NCI-H2081 treated with DMSO at 0.1 percent for 48 hours (cell line): ENCODE data around the gene ERF.

ENCODE experiments used
- DNase-seq: peaks from one replicate; lab custom pipeline; 2025; lab: John Stamatoyannopoulos, UW

Gene ERF

DNA sequence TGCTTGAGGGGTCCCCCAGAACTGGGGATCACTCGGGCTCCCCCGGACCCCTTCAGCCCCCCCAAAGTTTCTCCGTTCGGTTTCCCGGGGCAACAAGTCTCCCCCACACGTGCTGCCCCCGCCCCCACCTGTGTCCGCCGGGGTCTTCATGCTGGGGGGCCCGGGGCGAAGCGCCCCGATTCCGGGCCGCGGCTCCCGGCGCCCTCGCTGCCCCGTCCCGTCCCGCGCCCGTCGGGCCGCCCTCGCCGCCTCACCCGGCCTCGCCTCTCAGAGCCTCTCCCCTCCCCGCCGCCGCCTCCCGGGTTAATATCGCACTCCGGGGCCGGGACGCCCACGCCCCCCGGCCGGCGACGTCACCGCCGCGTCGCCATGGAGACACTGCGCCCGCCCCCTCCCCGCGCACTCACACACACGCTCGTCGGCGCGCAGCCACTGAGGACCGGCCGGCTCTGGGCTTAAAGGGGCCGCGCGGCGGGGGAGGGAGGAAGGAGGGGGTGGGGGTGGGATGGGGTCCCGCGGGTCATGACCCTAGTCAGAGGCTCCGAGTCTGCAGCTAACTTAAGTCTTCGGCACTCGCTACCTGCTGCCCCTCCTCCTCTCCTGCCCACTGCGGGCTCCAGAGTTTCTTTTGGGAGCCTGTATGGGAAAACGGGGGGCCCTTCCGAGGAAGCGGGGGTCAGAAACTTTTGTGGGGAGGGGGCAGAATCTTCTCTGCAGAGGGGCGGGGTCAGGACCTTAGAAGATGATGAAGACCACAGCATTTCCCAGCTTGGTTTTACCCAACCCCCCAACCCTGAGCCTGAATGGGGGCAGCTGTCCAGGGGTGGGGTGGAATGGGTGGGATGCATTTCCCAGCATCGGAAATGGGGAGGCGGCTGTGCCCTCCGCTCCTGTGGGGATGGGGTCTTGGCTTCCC, at the start of gene ERF:
ERF (minus strand) TSS at position 279 of the 916 bp plus-strand sequence; CDS start at position 150, 129 bp downstream.
- DNase-seq = peak; percentile 27

DNA sequence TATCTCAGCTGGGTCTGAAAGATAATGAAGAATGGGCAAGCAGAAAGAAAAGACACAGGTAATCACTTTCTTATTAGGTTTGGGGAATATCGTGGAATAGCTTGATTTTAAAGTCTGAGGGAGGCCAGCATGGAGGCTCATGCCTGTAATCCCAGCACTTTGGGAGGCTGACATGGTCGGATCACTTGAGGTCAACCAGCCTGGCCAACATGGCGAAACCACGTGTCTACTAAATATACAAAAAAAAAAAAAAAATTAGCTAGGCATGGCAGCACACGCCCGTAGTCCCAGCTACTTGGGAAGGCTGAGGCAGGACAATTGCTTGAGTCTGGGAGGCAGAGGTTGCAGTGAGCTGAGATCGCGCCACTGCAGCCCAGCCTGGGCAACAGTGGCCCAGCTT, 48.9 kb upstream of the ERF start:
- no peak for DNase-seq

DNA sequence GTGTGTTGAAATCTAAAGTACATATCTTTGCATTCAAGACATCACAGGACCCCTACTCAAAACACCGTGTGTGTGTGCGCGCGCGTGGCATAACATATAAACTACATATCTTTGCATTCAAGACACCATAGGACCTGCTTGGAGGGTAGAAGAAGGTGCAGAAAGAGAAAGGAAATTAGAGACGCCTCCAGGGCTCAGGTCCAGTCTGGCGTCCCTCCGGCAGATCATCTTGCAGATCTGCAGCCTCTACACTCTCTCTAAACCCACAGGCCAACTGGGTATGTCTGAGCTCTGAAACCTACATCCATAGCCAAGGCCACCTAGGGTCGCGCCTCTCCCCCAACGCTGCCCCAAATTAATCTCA, 48.2 kb upstream of the ERF start:
- DNase-seq = no peak

DNA sequence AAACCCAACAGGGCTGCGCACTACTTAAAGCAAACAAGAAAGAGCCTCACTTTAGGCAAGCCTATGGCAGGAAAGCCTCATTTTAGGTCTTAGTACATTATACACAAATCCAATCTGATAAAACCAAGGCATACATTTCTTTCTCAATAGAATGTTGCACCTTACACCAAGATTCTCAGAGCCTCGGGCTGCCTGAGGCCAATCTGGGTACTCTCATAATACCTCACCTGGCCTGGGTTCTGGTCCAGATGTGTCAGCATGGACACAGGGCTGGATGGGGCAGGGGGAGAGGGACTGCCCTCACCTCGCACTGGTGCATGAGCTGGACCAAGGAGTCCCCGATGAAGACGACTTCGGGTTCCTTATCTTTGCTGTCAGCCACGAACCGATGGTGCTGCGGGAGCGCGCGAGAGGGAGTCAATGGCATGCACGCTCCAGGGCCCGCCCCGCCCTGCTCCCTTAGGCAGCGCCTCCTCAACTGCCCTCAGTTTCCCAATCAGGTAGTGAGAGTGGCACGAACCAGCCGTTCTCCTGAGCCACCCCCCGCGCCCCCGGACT, 46.8 kb upstream of the ERF start, which contains the start of gene PRR19:
PRR19 (plus strand) TSS at position 487 of the 558 bp plus-strand sequence. CDS start 7,453 bp downstream, outside the sequence.
- DNase-seq = no peak

DNA sequence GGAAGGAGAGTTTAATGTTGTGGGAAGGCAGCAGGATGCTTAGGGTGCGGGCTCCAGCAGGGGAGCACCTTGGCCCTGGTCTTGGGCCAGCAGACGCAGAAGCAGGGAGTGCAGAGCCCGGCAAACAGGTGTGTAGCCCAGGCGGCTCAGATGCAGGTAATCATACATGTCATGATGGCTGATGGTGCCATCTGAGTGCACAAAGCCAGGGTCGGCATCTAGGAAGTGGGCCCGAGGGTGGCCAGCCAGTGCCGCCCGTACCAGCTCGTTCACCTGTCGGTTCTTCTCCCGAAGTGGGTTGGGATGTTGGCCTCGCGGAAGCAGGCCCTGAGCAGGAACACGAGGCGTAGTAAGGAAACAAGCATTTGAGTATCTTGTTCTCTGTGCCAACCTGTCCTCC, 42.1 kb upstream of the ERF start:
- no peak for DNase-seq

DNA sequence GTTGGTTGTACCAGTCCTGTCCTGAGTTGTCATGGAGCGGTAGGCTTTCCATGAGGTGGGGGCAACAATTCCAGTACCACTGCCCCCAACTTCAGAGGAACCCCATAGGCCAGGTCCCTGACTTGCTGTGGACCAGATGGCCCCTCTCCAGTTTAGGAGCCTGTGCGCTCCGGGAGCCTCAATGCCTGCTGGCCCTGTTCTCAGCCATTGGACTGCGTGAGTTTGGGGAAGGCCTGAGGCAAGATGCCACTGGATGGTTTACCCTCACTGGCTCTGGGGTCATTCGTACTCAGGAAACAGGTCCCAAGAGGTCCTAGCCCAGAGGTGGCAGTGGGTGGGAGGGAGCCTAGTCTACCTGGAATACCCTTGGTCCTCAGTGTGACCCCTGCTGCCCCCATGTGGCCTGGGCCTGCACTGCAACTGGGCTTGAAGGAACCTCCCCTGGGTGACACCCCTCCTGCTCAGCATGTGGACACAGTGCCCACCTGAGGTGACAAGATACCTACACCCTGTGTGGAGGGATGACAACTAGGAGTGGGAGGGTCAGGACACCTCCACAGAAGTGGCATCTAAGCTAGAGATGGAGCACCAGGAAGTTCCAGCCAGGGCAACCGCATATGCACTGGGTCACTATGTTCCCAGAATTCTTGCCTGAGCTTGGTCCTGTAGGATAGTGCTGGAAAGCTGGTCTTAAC, 41.0 kb upstream of the ERF start:
- DNase-seq = no peak

DNA sequence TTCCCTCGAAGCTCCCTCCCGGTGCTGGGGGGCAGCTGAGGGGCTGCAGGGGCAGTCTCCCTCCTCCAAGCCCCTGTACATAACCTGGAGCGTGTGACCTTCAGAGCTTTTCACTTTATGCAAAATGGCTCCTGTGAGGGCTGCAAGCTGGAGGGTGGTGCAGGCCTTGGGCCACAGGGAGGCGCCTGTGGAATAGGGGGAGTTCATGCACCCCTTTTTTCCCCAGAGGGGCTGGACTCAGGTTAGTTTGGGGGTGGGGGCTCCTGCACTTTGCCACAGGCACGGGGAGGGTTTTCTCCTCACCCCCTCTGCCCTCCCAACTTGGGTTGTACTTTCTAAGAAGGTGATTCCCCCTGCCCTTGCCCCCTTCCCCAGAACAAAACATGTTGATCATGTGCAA, 40.4 kb upstream of the ERF start:
- DNase-seq = no peak

DNA sequence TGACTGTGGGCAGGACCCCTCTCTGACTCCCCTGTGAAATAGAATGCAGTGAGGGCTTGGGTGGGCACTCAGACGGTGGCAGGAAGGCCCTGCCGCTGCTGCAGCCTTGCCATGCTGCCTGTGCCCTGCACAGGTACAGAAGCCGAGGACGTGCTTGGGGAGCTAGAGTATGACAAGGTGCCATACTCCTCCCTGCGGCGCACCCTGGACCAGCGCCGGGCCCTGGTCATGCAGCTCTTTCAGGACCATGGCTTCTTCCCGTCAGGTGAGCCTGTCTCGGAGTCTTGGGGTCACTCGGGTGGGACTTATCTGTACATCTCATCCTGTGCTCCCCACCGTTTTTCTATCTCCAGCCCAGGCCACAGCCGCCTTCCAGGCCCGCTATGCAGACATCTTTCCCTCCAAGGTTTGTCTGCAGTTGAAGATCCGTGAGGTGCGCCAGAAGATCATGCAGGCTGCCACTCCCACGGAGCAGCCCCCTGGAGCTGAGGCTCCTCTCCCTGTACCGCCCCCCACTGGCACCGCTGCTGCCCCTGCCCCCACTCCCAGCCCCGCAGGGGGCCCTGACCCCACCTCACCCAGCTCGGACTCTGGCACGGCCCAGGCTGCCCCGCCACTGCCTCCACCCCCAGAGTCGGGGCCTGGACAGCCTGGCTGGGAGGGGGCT, 39.7 kb upstream of the ERF start:
- no peak for DNase-seq

DNA sequence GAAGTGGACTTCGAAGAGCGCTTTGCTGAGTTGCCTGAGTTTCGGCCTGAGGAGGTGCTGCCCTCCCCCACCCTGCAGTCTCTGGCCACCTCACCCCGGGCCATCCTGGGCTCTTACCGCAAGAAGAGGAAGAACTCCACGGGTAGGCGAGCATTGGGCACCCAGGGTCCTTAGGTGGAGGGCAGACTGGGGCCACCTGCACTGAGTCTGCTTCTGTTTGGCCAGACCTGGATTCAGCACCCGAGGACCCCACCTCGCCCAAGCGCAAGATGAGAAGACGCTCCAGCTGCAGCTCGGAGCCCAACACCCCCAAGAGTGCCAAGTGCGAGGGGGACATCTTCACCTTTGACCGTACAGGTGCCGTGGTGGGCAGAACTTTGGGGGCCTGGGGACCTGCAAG, 39.0 kb upstream of the ERF start:
- no peak for DNase-seq

DNA sequence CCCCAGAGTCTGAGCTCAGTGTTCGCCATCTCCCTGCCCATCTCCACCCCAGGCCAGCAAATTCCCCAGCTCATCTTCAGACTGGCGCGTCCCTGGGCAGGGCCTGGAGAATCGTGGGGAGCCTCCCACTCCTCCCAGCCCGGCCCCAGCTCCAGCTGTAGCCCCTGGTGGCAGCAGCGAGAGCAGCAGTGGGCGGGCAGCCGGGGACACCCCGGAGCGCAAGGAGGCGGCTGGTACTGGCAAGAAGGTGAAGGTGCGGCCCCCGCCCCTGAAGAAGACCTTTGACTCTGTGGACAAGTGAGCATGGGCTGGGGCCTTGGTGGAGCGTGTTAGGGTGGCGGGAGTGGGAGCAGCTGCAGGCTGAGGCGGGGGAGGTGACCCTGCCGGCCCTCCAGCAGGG, 38.6 kb upstream of the ERF start:
- DNase-seq = no peak

DNA sequence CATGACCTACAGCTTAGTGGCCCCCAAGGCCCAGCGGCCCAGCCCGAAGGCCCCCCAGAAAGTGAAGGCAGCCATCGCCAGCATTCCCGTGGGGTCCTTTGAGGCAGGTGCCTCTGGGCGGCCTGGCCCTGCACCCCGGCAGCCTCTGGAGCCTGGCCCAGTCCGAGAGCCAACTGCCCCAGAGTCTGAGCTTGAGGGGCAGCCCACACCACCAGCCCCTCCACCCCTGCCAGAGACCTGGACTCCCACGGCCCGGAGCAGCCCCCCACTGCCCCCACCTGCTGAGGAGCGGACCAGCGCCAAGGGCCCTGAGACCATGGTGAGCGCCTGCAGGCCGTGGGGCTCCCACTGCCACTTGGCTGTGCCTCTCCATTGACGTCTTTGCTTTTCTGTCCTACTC, 38.0 kb upstream of the ERF start:
- DNase-seq = no peak

DNA sequence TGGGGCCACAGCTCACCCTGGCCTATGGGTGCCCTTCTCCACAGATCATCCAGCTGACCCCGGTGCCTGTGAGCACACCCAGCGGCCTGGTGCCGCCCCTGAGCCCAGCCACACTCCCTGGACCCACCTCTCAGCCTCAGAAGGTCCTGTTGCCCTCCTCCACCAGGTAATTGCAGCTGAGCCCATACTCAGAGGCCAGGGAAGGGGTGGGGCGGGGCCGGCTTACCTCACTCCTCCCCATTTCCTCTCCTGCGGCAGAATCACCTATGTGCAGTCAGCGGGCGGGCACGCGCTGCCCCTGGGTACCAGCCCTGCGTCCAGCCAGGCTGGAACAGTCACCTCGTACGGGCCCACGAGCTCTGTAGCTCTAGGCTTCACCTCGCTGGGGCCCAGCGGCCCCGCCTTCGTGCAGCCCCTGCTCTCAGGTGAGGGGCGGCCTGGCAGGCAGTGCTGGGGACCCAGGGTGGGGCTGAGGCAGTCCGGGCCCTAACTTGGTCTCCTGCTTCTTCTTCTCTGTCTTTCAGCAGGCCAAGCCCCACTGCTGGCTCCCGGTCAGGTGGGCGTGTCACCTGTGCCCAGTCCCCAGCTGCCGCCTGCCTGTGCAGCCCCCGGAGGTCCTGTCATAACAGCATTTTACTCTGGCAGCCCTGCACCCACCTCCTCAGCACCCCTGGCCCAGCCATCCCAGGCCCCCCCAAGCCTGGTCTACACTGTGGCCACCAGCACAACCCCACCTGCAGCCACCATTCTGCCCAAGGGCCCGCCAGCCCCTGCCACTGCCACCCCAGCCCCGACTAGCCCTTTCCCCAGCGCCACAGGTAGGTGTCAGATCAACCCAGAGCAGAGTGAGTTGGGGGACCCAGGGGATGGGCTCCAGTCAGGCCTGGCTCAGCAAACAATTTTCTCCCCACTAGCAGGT, 37.4 kb upstream of the ERF start:
- no peak for DNase-seq

DNA sequence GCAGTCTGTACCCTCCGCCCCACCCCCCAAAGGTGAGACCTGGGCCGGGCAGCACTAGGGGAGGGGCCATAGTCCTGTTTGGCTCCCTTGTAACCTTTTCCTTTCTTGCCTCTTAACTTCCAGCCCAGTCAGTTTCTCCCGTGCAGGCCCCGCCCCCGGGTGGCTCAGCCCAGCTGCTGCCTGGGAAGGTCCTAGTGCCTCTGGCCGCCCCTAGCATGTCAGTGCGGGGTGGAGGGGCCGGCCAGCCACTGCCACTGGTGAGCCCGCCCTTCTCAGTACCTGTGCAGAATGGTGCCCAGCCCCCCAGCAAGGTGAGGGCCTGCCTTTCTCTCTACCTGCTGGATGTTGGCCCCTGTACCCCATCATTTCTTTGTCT, 36.5 kb upstream of the ERF start:
- no peak for DNase-seq

DNA sequence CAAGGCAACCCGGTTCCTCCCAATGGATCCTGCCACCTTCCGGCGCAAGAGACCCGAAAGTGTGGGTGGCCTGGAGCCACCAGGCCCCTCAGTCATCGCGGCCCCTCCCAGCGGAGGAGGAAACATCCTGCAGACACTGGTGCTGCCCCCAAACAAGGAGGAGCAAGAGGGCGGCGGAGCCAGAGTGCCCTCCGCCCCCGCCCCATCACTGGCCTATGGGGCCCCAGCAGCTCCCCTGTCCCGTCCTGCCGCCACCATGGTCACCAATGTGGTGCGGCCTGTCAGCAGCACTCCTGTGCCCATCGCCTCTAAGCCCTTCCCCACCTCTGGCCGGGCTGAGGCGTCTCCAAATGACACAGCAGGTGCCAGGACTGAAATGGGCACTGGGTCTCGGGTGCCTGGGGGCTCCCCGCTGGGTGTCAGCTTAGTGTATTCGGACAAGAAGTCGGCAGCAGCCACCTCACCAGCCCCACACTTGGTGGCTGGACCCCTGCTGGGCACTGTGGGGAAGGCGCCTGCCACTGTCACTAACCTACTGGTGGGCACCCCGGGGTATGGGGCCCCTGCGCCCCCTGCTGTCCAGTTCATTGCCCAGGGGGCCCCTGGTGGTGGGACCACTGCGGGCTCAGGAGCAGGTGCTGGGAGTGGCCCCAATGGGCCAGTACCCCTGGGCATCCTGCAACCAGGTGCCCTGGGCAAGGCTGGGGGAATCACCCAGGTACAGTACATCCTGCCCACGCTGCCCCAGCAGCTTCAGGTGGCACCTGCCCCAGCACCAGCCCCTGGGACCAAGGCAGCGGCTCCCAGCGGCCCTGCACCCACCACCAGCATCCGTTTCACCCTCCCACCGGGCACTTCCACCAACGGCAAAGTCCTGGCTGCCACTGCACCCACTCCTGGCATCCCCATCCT, 35.9 kb upstream of the ERF start:
- no peak for DNase-seq

DNA sequence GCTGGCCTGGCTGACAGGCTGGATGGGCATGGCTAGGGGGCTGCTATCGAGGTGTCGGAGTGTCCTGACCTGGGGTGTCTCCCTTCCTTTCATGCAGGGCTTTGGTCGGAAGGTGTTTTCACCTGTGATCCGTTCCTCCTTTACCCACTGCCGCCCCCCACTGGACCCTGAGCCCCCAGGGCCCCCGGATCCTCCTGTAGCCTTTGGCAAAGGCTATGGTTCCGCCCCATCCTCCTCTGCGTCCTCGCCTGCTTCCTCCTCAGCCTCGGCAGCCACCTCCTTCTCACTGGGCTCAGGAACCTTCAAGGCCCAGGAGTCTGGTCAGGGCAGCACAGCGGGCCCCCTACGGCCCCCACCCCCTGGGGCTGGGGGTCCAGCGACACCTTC, 35.2 kb upstream of the ERF start:
- no peak for DNase-seq

DNA sequence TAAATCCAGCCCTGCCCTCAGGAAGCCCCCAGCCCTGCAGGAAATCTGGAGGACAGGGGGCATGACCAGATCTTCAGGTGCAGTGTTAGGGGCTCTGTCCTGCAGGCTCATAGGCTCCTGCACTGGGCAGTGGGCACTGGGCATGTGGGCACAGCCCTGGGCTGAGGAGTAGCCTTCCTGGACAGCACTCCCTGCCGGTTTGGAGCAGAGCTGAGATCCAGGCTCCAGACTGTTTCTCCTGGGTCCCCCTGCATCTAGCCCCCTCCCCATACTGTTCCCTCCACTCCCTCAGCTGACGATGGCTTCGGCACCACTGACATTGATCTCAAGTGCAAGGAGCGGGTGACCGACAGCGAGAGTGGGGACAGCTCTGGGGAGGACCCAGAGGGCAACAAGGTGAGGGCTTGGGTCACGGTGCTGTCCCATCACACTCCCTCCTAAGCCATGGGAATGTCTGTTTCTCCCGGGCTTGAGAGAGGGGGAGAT, 34.7 kb upstream of the ERF start:
- no peak for DNase-seq

DNA sequence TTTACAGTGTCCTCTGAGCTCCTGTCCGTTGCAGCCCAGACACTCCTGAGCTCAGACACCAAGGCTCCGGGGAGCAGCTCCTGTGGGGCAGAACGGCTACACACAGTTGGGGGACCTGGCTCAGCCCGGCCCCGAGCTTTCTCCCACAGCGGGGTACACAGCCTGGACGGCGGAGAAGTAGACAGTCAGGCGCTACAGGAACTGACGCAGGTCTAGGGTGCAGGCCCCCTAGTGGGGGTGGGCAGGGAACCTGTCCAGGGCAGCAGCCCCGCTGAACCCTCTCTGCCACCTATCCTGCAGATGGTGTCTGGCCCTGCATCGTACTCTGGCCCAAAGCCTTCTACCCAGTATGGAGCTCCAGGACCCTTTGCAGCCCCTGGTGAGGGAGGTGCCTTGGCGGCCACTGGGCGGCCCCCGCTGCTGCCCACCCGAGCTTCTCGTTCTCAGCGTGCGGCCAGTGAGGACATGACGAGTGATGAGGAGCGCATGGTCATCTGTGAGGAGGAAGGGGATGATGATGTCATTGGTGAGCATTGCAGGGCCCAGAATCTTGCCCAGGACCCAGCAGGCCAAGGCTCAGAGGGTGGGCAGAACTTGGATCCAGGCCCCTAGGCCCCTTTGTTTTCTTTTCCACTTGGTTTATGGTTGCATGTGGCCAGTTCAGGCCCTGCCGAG, 34.1 kb upstream of the ERF start:
- no peak for DNase-seq

DNA sequence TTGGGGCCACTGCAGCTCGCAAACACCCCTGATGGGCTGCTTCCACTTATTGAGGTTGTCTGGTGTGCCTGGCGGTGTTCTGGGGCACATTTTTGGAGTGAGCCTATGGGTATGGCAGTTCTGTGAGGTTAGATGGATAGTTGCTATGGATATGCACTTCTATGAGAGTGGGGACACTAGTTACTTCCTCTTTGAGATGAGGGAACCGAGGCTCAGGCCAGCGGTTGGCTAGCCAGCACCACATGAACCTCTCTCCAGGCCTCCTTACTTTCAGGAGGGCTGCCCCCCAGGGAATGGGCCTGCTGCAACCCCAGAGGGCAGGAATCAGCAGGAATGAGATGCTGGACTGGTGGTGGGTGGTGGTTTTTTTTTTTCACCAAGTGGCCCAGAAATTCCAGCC, 33.5 kb upstream of the ERF start:
- DNase-seq = no peak

DNA sequence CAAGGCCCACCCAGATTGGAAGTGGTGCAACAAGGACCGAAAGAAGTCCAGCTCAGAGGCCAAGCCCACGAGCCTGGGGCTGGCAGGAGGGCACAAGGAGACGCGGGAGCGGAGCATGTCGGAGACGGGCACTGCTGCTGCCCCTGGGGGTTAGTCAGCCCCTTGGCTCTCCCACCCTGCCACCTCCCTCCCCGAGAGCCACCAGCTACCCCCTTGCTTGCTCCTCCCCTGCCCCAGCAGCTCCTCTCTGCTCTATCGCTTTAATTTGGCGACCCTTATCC, 32.8 kb upstream of the ERF start:
- no peak for DNase-seq
